Activated T-helper 9 cell treated with anti-CD3 and anti-CD28 coated beads, Interleukin-2, amount 50 U/mL, for 16 hours (primary cell): ENCODE data around the gene CARF.

Source experiments
- DNase-seq: peaks from one replicate; pipeline ENCODE4 v3.0.0-alpha.2; 2020; ENCODE audit warnings: low read depth

The CARF gene

DNA sequence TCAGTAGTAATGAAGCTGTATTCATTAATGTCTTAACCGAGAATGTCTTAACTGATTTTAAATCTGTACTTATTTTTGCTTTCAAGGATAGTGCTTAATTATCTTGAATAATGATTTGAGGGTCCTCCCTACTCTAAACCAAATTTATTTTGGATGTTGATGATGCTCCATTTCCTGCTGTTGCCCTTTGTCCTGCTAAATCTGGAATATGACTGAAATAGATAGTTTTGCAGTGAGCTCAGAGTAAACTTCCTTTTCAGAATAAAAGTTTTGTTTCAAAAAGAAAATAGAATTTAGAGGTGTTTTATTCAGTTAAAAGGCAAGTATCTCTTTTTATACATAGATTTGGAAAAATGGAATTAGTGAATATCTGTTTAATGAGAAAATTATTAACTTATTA lies 110.7 kb downstream of the CARF start:
- DNase-seq = no peak

GRCh38 chr2:203025592-203025991 lies 113.5 kb downstream of the CARF start:
- DNase-seq = no peak

DNA sequence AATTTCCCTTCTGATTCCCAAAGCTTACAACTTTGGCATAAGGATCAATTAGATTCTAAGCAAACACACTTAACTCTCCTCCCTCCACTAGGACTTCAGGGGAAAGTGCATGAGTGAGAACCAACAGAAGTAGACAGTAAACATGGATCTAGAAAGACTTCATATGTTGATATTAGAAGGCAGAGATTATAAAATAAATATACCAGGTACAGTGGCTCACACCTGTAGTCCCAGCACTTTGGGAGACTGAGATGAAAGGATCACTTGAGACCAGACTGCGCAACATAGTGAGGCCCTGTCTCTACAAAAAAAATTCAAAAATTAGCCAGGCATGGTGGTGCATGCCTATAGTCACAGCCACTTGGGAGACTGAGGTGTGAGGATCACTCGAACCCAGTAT lies 118.5 kb downstream of the CARF start:
- DNase-seq = no peak

DNA sequence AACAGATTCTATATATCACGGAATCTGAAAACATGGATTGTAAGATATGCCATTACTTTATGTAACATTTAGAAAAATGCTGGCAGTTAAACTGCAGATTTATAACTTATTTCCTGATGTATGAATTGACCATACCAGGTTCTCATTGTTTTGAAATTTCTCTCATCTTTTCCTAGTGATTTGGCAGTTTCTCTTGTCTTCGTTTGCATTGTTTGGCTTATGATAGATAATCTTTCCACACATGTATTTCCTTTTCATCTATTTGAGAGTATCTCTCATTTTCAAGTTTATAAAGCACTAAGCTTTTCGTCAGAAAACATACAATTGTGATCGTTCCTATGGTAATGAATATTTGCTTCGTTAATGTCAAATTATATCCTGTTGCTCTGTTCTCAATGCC lies 118.9 kb downstream of the CARF start:
- DNase-seq = no peak

- DNase-seq = no peak
Measured at GRCh38 chr2:203033395-203033794, 121.3 kb downstream of the CARF start.

DNA sequence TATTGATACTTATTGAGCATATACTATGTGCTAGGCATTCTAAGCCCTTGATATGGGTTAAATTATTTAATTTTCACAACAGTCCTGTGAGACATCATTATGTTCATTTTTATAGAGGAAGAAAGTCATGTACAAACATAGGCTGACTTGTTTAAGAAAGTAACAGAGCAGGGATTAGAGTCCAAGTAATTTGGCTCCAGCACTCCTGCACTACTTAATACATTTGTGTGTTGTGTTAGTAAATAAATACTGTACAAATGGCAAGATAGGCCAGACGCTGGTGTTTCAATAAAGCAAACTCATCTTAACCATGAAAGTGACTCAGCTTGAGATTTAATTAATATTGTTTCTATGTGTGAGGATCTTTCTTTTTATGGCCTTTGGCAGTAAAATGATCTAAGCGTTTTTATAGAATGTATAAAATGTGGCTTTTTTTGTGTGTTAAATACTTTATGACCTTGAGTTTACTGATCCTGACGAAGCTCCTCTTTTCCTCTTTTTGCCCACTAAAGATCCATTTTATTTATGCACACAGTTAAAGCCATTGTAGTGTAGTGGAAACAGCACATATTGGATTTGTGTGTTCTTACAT lies 123.9 kb downstream of the CARF start:
- no peak for DNase-seq
